Subcutaneous adipose tissue (tissue), 4 donors: Measurements from ENCODE around the gene GBP7. TPM values are rescaled to one million over a fixed set of nuclear protein-coding genes. Genes with fewer than 3 reads are reported as not detected.

ENCODE experiments used
- CTCF ChIP-seq: fragments of 450-650 bp; IDR thresholded peaks from one replicate; pipeline ENCODE4 v1.5.1; 2016; ENCODE audit warnings: low read depth, mild to moderate bottlenecking, control low read depth, antibody characterized with exemption, moderate library complexity
- total RNA-seq, 4 donors: library from RNA; depleted of rRNA; stranded (reverse); fragments of >200 nt; gene quantifications; one replicate each; pipeline ENCODE4 v1.1.0, GENCODE V29; 2016

Gene GBP7
- total RNA-seq, 4 donors from 2014 or later, result not detected

GRCh38 chr1:89167590-89168230 lies 8.1 kb downstream of the GBP7 start:
- TF ChIP-seq CTCF, result no peak

GRCh38 chr1:89166705-89167104 lies 9.1 kb downstream of the GBP7 start:
- TF ChIP-seq CTCF, result no peak

GRCh38 chr1:89165811-89166210 lies 10.0 kb downstream of the GBP7 start:
- no peak for TF ChIP-seq CTCF

GRCh38 chr1:89151047-89151446 lies 24.8 kb downstream of the GBP7 start:
- no peak for TF ChIP-seq CTCF

GRCh38 chr1:89149976-89150375 lies 25.8 kb downstream of the GBP7 start:
- TF ChIP-seq CTCF, result no peak

GRCh38 chr1:89149229-89149628 lies 26.6 kb downstream of the GBP7 start:
- TF ChIP-seq CTCF, result no peak

- no peak for TF ChIP-seq CTCF
These were observed 27.8 kb downstream of the GBP7 start for GRCh38 chr1:89147678-89148658.
